IMR-90 (cell line): ENCODE results near the gene PPP1R1A. TPM values are rescaled to one million over a fixed set of nuclear protein-coding genes. Genes with fewer than 3 reads are reported as not detected.

Source experiments
- ATAC-seq: fragments of 200-7000 bp; cut with Tn5 transposase; 2 replicates; pipeline ENCODE4 v1.9.1; 2020; ENCODE audit warnings: low read depth, mild to moderate bottlenecking, moderate library complexity
- BruUV-seq: library from RNA; stranded (reverse); fragments of 400-500 nt; replicated peaks from 2 replicates; lab custom pipeline; 2021; lab: Mats Ljungman, UMichigan
- CTCF ChIA-PET: fragments of 300-600 bp; formaldehyde crosslinking; extraction: SDS; loops from one replicate; lab custom pipeline; 2021; ENCODE audit warnings: antibody characterized with exemption; lab: Yijun Ruan, JAX
- POLR2A ChIA-PET: fragments of 300-600 bp; sonication (Branson Sonifier 250); formaldehyde crosslinking; loops from one replicate; lab custom pipeline; 2022; ENCODE audit warnings: antibody characterized with exemption; ENCODE audit not compliant: unreplicated experiment; lab: Charles Lee
- DNase-seq: peaks from one replicate; pipeline ENCODE4 v3.0.0; 2013
- H2AFZ ChIP-seq: replicated peaks from 2 replicates; pipeline ENCODE3; 2013; ENCODE audit warnings: low read length, mild to moderate bottlenecking; ENCODE audit not compliant: poor library complexity
- H2AK5ac ChIP-seq: 2 replicates; pipeline ENCODE4 v1.6.1; 2013; ENCODE audit warnings: low read depth, low read length, inconsistent platforms
- H2AK9ac ChIP-seq: replicated peaks from 2 replicates; pipeline ENCODE3; 2013; ENCODE audit warnings: mild to moderate bottlenecking, low read depth, low read length, moderate library complexity; ENCODE audit not compliant: poor library complexity
- H2BK120ac ChIP-seq: 2 replicates; pipeline ENCODE4 v1.6.1; 2013; ENCODE audit warnings: low read depth, low read length, inconsistent platforms
- H2BK15ac ChIP-seq: 3 replicates; pipeline ENCODE4 v1.6.1; 2013; ENCODE audit warnings: low read depth, low read length, inconsistent platforms
- H2BK20ac ChIP-seq: 2 replicates; pipeline ENCODE4 v1.6.1; 2013; ENCODE audit warnings: low read depth, mild to moderate bottlenecking, inconsistent platforms, low read length, moderate library complexity
- H2BK5ac ChIP-seq: 2 replicates; pipeline ENCODE4 v1.6.1; 2013; ENCODE audit warnings: mild to moderate bottlenecking, low read depth, low read length, inconsistent platforms; ENCODE audit not compliant: poor library complexity, severe bottlenecking
- H3K14ac ChIP-seq: replicated peaks from 2 replicates; pipeline ENCODE4 v1.6.1; 2013; ENCODE audit warnings: low read depth, low read length, inconsistent platforms
- H3K18ac ChIP-seq: 2 replicates; pipeline ENCODE4 v1.6.1; 2013; ENCODE audit warnings: low read depth, low read length, control low read depth
- H3K23ac ChIP-seq: 2 replicates; pipeline ENCODE4 v1.6.1; 2013; ENCODE audit warnings: low read depth, low read length, inconsistent platforms
- H3K27ac ChIP-seq: 2 replicates; pipeline ENCODE4 v1.5.1; 2013; ENCODE audit warnings: mild to moderate bottlenecking, control low read depth, low read length; ENCODE audit not compliant: insufficient read depth
- H3K27me3 ChIP-seq: 2 replicates; pipeline ENCODE4 v1.6.1; 2013; ENCODE audit warnings: low read length; ENCODE audit not compliant: control insufficient read depth, insufficient read depth
- H3K36me3 ChIP-seq: 2 replicates; pipeline ENCODE4 v1.6.1; 2013; ENCODE audit warnings: low read length, mixed read lengths; ENCODE audit not compliant: control insufficient read depth, insufficient read depth
- H3K4ac ChIP-seq: 2 replicates; pipeline ENCODE4 v1.6.1; 2013; ENCODE audit warnings: low read depth, low read length, inconsistent platforms
- H3K4me1 ChIP-seq: 2 replicates; pipeline ENCODE4 v1.6.1; 2013; ENCODE audit warnings: low read length, mixed read lengths; ENCODE audit not compliant: control insufficient read depth, insufficient read depth
- H3K4me2 ChIP-seq: 2 replicates; pipeline ENCODE4 v1.6.1; 2013; ENCODE audit warnings: low read depth, mild to moderate bottlenecking, control low read depth, low read length, moderate library complexity
- H3K4me3 ChIP-seq: 2 replicates; pipeline ENCODE4 v1.5.1; 2013; ENCODE audit warnings: low read depth, mild to moderate bottlenecking, control low read depth, low read length, moderate library complexity; ENCODE audit not compliant: insufficient read depth
- H3K56ac ChIP-seq: 2 replicates; pipeline ENCODE4 v1.6.1; 2013; ENCODE audit warnings: low read length, inconsistent platforms; ENCODE audit not compliant: insufficient read depth; ENCODE audit errors: extremely low read depth
- H3K79me1 ChIP-seq, 2 experiments: 2 replicates each; pipeline ENCODE4 v1.6.1; 2013; ENCODE audit warnings: low read length in 2 of 2, inconsistent platforms in 1 of 2, low read depth in 1 of 2
- H3K9ac ChIP-seq: 2 replicates; pipeline ENCODE4 v1.6.1; 2013; ENCODE audit warnings: low read depth, low read length, control low read depth
- H3K9me1 ChIP-seq: 2 replicates; pipeline ENCODE4 v1.6.1; 2013; ENCODE audit warnings: low read length, inconsistent platforms; ENCODE audit not compliant: insufficient read depth
- H3K9me3 ChIP-seq: 2 replicates; pipeline ENCODE4 v1.6.1; 2013; ENCODE audit warnings: low read length; ENCODE audit not compliant: control insufficient read depth, insufficient read depth
- H4K20me1 ChIP-seq: 2 replicates; pipeline ENCODE4 v1.6.1; 2013; ENCODE audit warnings: low read length, inconsistent platforms; ENCODE audit not compliant: insufficient read depth
- H4K5ac ChIP-seq: 2 replicates; pipeline ENCODE4 v1.6.1; 2013; ENCODE audit warnings: mild to moderate bottlenecking, low read depth, low read length, control low read depth
- H4K8ac ChIP-seq, 2 experiments: 2 replicates each; pipeline ENCODE4 v1.6.1; 2013; ENCODE audit warnings: low read depth in 2 of 2, low read length in 2 of 2, control low read depth in 1 of 2, inconsistent platforms in 1 of 2
- H4K91ac ChIP-seq: 2 replicates; pipeline ENCODE4 v1.6.1; 2013; ENCODE audit warnings: low read depth, low read length, inconsistent platforms; ENCODE audit not compliant: insufficient read depth
- CTCF ChIP-seq: conservative IDR thresholded peaks from 2 replicates; pipeline ENCODE4 v1.5.1; 2012; ENCODE audit warnings: mild to moderate bottlenecking, low read depth, low read length, improper control_type of control experiment
- MAFK ChIP-seq: IDR thresholded peaks from 2 replicates; pipeline ENCODE4 v1.6.1; 2012; ENCODE audit warnings: low read depth, low read length, improper control_type of control experiment
- dilution Hi-C: fragments of 300-500 bp; cut with HindIII; formaldehyde crosslinking; loops from one replicate; pipeline ENCODE4 v1.14.3; 2018; ENCODE audit warnings: low sequenced_read_pairs; ENCODE audit not compliant: unreplicated experiment
- in situ Hi-C: fragments of 300-500 bp; cut with MboI; formaldehyde crosslinking; loops from 3 replicates; pipeline ENCODE4 v1.14.3; 2019; ENCODE audit warnings: low sequenced_read_pairs, inconsistent platforms, mixed read lengths
- intact Hi-C: fragments of 100-400 bp; cut with micrococcal nuclease; formaldehyde crosslinking; loops from 2 replicates; pipeline ENCODE4 v1.10.0; 2022
- polyA plus RNA-seq, 3 experiments: library from polyadenylated mRNA; depleted of rRNA; stranded (reverse); fragments of >200 nt; gene quantifications; 2 replicates each; pipeline ENCODE4 v1.2.3, GENCODE V29; 2012; ENCODE audit warnings: low replicate concordance in 1 of 3
- total RNA-seq: library from RNA; depleted of rRNA; stranded (reverse); fragments of >200 nt; gene quantifications from 2 replicates; pipeline ENCODE4 v1.2.3, GENCODE V29; 2012

Gene PPP1R1A
- total and polyA plus RNA-seq, 2 of the 4 experiments (the other 2 are of a cell fraction), result not detected

DNA sequence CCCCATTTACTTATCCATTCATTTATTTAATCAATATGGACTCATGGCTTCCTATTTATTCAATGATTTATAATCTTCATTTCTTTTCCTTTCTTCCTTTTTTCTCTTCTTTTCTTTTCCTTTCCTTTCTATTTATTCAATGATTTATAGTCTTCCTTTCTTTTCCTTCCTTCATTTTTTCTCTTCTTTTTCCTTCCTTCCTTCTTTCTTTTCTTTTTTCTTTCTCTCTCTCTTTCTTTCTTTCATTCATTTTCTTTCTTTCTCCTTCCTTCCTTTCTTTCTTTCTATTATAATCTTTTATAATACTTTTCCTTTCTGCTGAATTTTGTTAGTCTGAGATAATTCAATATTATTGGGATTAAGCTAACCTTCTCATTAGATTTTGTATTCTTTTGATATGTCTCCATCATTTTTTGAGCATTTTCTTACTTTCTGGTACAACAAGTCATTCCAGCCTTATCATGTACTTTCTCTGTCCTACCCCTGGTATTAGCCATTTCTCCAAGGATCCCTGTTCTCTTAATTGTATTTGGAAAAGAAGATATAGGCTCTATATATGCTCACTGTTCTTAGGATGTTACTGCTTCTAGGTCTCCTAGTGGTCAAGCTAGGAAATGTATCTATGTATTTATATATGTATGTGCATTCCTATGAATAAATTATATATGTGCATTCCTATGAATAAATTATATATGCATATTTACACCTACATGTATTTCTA, 34.2 kb upstream of the PPP1R1A start:
- peak; percentile 4 for DNase-seq
- no peaks in the 10 kb centered on the region for H3K9me1 ChIP-seq
- H4K91ac ChIP-seq, result no peak overlapping the region
- no peak overlapping the region for H3K27ac ChIP-seq
- POLR2A ChIA-PET, result no interaction called here
- no peak overlapping the region for H2AFZ ChIP-seq
- BruUV-seq, result no TSS peak
- in situ Hi-C loops (no loop called here), dilution Hi-C loops (no loop called here), intact Hi-C loops (no loop called here)
- H4K5ac ChIP-seq, result no peak overlapping the region
- H3K4me3 ChIP-seq, result no peak overlapping the region
- H2BK120ac ChIP-seq, result no peak overlapping the region
- ATAC-seq, result no peak
- TF ChIP-seq MAFK (no peak), CTCF (0 out of 2 replicates have a peak, but pooled peaks have one; percentile 14)
- H3K23ac ChIP-seq, result no peak overlapping the region
- no peaks in the 10 kb centered on the region for H3K4me1 ChIP-seq
- no peaks in the 10 kb centered on the region for H3K9me3 ChIP-seq
- no peaks in the 10 kb centered on the region for H4K20me1 ChIP-seq
- H4K8ac ChIP-seq, result no peak overlapping the region
- H3K27me3 ChIP-seq, result no peaks in the 10 kb centered on the region
- H3K4me2 ChIP-seq, result no peak overlapping the region
- H3K79me1 ChIP-seq, result no peaks in the 10 kb centered on the region
- no peak overlapping the region for H2BK20ac ChIP-seq
- H2BK5ac ChIP-seq, result no peak overlapping the region
- H2AK5ac ChIP-seq, result no peak overlapping the region
- H3K14ac ChIP-seq, result no peak overlapping the region
- no peaks in the 10 kb centered on the region for H3K36me3 ChIP-seq
- CTCF ChIA-PET, result interaction anchor here (0.7 to 0.8 kb wide), 2 partner anchors 8 to 594 kb away, joined by 3 read pairs; partner anchors contain the start of gene HOXC6
- H2BK15ac ChIP-seq, result no peak overlapping the region
- H3K9ac ChIP-seq, result no peak overlapping the region
- H3K18ac ChIP-seq, result no peak overlapping the region
- H3K56ac ChIP-seq, result no peak overlapping the region
- H2AK9ac ChIP-seq, result no peak overlapping the region
- no peak overlapping the region for H3K4ac ChIP-seq
